Fibroblast of villous mesenchyme (primary cell): ENCODE measurements around the gene RAB8A. TPM values are rescaled to one million over a fixed set of nuclear protein-coding genes. Genes with fewer than 3 reads are reported as not detected.

Source experiments
- DNase-seq: peaks from one replicate; pipeline ENCODE4 v3.0.0-alpha.2; 2010; ENCODE audit warnings: low read depth
- H3K4me3 ChIP-seq: 2 replicates; pipeline ENCODE4 v1.5.1; 2011; ENCODE audit warnings: low read depth, mild to moderate bottlenecking, low read length
- total RNA-seq: library from RNA; depleted of rRNA; stranded (reverse); fragments of >200 nt; gene quantifications from 2 replicates; pipeline ENCODE4 v1.2.3, GENCODE V29; 2012
- TF ChIP-seq, protein P1 (sequence below): IDR thresholded peaks from 2 replicates; pipeline ENCODE4 v1.5.1; 2012; ENCODE audit warnings: low read depth, mild to moderate bottlenecking, low read length; ENCODE audit not compliant: insufficient read depth

Gene RAB8A
- total RNA-seq, 1 donor = 92.0 TPM

DNA sequence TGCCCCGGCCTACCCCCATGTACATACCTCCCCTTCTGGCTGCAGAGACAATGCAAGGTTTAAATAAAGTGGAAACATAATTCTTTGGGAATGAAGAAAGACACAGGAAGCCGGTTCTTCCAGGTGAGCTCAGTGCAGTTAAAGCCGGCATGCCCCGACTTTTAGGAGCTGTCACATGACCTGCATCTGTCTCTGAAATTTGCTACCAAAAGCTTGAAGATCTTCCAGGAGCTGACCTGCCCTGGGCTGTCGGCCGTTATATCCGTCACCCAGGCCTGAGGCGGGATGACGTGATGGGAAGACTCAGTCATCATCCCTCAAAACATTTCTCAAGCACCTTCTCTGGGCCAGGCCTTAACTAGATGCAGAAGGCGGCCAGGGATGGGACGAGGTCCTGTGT, 10.3 kb downstream of the RAB8A start:
- DNase-seq = no peak
- TF ChIP-seq, protein P1, sequence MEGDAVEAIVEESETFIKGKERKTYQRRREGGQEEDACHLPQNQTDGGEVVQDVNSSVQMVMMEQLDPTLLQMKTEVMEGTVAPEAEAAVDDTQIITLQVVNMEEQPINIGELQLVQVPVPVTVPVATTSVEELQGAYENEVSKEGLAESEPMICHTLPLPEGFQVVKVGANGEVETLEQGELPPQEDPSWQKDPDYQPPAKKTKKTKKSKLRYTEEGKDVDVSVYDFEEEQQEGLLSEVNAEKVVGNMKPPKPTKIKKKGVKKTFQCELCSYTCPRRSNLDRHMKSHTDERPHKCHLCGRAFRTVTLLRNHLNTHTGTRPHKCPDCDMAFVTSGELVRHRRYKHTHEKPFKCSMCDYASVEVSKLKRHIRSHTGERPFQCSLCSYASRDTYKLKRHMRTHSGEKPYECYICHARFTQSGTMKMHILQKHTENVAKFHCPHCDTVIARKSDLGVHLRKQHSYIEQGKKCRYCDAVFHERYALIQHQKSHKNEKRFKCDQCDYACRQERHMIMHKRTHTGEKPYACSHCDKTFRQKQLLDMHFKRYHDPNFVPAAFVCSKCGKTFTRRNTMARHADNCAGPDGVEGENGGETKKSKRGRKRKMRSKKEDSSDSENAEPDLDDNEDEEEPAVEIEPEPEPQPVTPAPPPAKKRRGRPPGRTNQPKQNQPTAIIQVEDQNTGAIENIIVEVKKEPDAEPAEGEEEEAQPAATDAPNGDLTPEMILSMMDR = no peak
- no peak overlapping the region for H3K4me3 ChIP-seq

DNA sequence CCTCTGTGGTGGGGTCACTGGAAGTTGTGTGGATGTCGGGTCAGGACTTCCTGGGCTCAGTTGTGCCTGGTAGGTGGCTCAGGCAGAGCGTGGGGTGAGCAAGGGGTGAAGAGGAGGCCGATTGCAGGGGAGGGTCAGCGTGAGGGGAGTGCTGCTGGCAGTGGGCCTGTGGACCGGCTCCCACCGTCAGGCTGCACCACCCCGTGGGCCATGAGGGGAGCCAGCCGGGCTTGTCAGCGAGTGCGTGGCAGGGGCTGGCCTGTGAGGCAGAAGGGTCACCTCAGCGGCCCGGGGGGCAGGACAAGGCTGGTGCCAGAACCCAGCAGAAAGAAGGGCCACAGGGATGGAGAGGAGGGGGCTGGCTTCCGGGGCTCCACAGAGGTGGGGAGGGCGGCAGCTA, 13.3 kb downstream of the RAB8A start:
- TF ChIP-seq, protein P1 = no peak
- DNase-seq = no peak
- H3K4me3 ChIP-seq = no peak overlapping the region

DNA sequence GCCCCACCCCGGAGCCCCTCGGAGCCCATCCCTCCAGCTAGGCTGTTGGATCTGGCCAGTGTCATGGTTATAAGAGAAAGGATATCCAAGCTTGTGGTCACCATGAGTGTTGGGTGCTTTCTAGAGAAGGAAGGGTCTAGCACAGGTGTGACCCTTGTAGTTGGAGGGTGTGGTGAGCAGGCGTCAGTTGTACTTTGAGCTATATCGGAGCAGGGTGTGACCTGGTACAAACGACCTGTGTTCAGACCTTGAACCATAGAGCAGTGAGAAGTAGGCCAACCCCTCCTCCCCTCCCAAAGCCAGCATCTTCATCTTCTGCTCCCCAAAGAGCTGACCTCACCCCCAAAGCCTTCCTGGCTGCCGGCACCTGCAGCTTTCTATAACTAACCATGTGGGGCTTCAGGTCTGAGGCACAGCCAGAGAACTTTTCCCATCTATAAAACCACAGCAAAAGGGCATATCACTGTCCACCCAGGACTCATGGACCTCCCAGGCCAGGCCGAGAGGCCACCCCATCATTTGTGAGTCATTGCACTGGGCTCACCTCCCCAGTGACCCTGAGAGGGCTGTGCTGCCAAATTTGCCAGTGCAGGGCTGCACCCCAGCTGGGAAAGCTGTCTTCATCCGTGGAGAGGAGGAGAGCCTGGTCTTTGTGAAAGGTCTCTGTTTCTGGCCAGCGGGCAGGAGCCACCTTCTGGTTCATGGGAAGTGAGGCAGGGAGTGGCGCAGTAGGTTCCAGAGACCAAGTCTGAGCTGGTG, 14.2 kb downstream of the RAB8A start:
- TF ChIP-seq, protein P1 = no peak
- no peak overlapping the region for H3K4me3 ChIP-seq
- no peak for DNase-seq

DNA sequence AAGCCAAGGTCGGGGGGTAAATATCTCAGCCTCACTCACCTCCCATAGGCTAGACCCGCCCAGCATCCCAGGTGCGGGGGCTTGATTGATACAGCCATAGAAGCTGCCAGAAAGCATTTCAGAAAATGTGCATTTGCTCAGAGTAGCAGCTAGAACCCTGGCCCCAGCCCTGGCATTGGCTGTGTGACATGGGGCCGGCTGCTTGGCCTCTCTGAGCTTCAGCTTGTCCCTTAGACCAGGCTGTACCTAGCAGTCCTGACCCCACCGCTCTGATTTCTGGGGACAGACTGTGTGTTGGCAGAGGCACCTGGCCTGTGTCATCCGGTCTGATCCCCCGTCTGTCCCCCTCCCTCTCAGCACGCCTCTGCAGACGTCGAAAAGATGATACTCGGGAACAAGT, 15.4 kb downstream of the RAB8A start:
- no peak overlapping the region for H3K4me3 ChIP-seq
- TF ChIP-seq, protein P1 = no peak
- no peak for DNase-seq

DNA sequence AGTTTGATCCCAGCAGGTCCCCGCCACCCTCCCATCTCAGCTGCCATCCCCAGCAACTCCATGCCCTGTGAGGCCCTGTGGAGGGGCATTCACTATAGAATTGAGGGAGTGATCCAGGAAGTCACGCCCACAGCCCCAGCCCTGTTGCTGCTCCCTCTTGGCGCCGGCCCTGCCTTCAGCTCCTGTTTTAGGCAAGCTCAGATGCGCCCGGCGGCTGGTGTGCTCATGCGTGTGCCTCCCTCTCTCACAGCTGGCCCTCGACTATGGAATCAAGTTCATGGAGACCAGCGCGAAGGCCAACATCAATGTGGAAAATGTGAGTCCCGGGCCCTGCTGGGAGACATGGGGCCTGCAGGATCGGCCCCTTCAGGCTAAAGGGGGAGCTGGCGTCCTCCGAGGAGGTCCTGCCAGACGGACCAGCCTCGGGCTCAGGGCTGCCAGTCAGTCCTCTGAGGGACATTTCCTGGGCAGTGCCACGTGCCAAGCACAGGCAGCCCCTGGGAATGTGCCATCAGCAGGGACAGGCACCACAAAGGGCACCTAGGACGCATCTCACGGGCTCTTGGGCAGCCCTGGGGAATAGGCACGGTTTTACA, 16.2 kb downstream of the RAB8A start:
- DNase-seq = no peak
- TF ChIP-seq, protein P1 = no peak
- H3K4me3 ChIP-seq = no peak overlapping the region

DNA sequence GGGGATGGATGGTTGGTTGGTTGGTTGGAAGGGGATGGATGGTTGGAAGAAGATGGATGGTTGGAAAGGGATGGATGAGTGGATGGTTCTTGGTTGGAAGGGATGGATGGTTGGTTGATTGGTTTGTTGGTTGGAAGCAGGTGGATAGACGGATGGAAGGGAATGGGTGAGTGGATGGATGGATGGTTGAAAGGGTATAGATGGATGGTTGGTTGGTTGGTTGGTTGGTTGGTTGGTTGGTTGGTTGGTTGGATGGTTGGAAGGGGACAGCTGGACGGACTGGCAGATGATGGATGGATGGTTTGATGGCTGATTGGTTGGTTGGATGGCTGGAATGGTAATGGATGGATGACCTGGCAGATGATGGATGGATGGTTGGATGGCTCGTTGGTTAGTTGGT, 20.0 kb downstream of the RAB8A start:
- TF ChIP-seq, protein P1 = no peak
- no peak for DNase-seq
- no peak overlapping the region for H3K4me3 ChIP-seq

DNA sequence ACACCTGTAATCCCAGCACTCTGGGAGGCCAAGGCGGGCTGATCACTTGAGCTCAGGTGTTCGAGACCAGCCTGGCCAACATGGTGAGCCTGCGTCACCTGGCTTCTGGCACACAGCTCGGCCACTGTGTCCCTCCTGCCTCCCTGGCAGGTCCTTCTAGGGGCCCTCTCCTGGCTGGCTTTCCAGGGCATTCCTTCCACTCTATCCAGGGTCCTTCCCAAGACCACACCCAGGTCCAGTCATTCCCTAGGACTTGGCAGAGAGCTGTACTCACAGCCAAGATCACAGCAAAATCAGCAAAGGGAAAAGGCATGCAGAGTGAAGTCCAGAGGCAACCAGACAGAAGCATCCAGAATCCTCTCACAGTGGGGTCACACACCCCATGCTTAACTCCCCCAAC, 22.1 kb downstream of the RAB8A start:
- DNase-seq = no peak
- TF ChIP-seq, protein P1 = no peak
- H3K4me3 ChIP-seq = no peak overlapping the region
